Measurements from ENCODE around the gene HS6ST3. TPM values are rescaled to one million over a fixed set of nuclear protein-coding genes. Genes with fewer than 3 reads are reported as not detected.
"Not testable (repeated sequence)": the region's sequence is repeated elsewhere in the genome, so short reads cannot be mapped to it uniquely, and the experiment has no call there.

Gene HS6ST3
- polyA plus RNA-seq, 1 donor from 2014 or later: not detected

DNA sequence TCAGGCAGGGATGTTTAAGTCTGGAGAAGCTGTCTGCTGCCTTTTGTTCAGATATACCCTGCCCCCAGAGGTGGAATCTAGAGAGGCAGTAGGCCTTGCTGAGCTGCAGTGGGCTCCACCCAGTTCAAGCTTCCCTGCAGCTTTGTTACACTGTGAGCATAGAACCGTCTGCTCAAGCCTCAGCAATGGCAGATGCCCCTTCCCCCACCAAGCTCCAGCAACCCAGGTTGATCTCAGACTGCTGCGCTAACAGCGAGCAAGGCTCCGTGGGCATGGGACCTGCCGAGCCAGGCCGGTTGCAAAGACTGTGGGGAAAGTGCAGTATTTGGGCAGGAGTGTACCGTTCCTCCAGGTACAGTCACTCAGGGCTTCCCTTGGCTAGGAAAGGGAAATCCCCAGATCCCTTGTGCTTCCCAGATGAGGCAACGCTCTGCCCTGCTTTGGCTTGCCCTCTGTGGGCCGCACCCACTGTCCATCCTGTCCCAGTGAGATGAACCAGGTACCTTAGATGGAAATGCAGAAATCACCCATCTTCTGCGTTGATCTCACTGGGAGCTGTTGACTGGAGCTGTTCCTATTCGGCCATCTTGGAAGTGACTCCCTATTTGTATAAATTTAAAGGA is 434.6 kb downstream of the HS6ST3 start:
- H3K36me3 Mint-ChIP-seq, H3K4me3 Mint-ChIP-seq, H3K27ac Mint-ChIP-seq, H3K4me1 Mint-ChIP-seq, H3K9me3 Mint-ChIP-seq, H3K27me3 Mint-ChIP-seq: not testable (repeated sequence)

DNA sequence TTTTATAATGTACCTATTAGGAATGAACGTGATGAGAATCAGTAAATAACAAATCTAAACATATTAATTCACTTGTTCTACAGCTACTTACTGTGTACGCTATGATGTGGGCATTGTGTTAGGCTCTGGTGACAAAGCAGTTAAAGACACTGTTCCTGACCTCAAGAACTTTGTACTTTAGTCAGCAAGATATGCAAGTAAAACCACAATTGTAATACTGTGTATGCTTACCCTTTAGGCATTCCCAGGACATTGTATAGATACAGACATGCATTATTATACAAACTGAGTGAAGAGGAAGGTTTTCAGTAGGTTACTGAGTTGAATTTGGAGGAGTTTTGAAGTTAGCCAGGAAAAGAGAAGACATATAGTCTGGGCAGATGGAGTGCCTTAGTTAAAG is 435.8 kb downstream of the HS6ST3 start:
- Mint-ChIP-seq H3K9me3 (no peaks in the 10 kb centered on the region), H3K27ac (no peak overlapping the region), H3K4me1 (no peaks in the 10 kb centered on the region), H3K36me3 (no peaks in the 10 kb centered on the region), H3K27me3 (no peaks in the 10 kb centered on the region), H3K4me3 (no peak overlapping the region)

DNA sequence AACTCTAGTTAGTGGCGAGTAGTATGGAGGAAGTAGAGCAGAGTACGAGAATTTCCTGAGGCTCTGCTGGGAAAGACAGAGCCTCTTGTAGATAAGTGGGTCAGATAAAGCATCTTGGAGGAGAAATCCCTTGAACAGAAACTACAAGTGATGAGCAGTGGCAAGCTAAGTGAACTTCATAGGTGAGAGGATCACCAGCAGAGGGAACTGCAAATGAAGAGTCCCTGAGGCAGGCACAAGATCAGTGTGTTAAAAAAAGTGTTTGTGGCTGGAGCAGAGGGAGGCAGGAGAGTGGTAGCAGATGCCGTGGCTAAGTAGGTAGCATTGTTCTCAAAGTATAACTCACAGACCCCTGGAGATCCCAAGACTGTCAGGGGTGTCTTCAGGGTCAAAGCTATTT is 437.6 kb downstream of the HS6ST3 start:
- no peaks in the 10 kb centered on the region for H3K36me3 Mint-ChIP-seq
- H3K27me3 Mint-ChIP-seq: no peaks in the 10 kb centered on the region
- no peak overlapping the region for H3K4me3 Mint-ChIP-seq
- no peaks in the 10 kb centered on the region for H3K4me1 Mint-ChIP-seq
- H3K27ac Mint-ChIP-seq: peak overlapping the region in 1 of 3 donors; percentile 11
- H3K9me3 Mint-ChIP-seq: no peaks in the 10 kb centered on the region

DNA sequence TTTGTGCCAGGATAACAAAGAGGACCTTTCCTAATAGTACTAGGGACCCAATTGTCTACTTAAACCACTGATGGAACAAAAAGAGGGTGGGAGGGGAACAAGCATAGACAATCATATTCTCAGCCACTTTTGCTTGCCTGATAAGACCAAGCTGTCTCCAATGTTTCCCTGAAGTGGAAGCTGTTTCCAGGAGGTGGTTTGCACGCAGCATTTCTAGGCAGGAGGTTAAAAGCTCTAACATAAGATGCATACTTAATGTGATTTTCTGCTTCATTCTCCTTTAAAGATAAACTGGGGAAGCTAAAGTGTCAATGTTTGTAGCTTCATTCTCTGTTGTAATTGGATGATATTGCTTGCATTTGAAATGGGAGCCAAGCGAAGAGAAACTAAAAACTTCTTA is 442.9 kb downstream of the HS6ST3 start:
- Mint-ChIP-seq H3K36me3 (no peaks in the 10 kb centered on the region), H3K4me3 (no peak overlapping the region), H3K9me3 (peaks cover 0 to 4% (median 2%) of the 10 kb centered on the region in 3 donors)

DNA sequence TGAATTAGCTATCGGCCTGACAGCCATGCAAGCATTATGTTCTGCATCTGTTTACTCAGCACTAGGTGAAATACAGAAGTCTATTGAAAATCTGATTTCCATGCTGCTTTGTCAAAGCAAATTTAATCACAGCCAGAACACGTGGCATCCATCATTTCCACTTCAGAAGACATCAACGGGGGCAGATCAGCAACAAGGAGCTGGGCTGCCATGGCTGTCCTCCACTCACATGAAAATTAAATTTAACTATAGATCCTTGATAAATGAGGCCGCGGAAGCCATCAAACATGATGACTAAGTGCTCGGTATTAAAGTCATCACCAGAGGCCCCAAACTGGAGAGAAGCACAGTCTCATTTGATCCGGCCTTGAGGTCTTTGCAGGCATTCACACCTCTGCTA is 443.5 kb downstream of the HS6ST3 start:
- H3K4me1 Mint-ChIP-seq: no peaks in the 10 kb centered on the region

More for the DNA sequence above, 442.9 kb downstream of the HS6ST3 start:
- Mint-ChIP-seq H3K4me1 (no peaks in the 10 kb centered on the region), H3K27ac (no peak overlapping the region), H3K27me3 (no peaks in the 10 kb centered on the region)

DNA sequence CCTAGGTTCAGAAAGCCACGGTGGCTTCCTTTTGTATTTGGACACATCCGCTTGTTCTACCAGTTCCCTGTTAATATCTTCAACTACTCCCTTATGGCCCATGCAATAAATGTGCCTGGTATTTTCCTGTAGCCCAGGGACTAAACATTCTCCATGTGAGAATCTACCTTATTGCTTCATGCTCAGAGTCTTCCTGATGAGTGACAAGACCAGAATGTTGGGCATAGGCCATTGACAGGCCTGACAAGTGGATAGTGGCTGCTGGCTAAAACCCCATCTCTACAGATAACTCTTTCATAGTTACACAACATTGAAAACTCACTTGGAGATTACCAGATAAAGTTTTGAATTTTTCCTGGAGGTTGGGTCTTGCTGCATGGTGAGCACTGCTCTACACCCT is 449.9 kb downstream of the HS6ST3 start:
- Mint-ChIP-seq H3K36me3 (no peaks in the 10 kb centered on the region), H3K9me3 (peaks cover 0 to 2% (median 0%) of the 10 kb centered on the region in 3 donors), H3K27ac (no peak overlapping the region), H3K4me3 (no peak overlapping the region), H3K27me3 (no peaks in the 10 kb centered on the region), H3K4me1 (no peaks in the 10 kb centered on the region)

More for the DNA sequence above, 443.5 kb downstream of the HS6ST3 start:
- peaks cover 0 to 4% (median 2%) of the 10 kb centered on the region in 3 donors for H3K9me3 Mint-ChIP-seq
- no peak overlapping the region for H3K4me3 Mint-ChIP-seq
- no peaks in the 10 kb centered on the region for H3K27me3 Mint-ChIP-seq
- no peaks in the 10 kb centered on the region for H3K36me3 Mint-ChIP-seq
- no peak overlapping the region for H3K27ac Mint-ChIP-seq

DNA sequence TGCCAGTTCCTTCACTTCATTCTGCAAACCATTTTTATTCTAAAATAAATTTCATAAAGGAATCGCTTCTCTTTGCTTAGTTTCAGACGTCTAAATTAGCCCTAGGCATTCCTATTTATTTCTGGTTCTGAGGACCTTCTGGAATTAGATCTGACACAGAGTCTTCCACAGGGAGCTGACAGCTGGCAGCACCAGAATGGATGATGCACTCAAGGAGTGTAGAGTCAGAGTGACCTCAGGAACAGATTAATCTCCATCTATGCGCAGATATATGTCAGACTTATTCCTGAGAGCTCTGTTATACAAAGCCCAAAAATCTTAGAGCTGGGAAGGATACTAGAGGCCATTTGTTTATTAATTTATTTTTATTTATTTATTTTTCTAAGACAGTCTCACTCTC is 450.8 kb downstream of the HS6ST3 start:
- H3K27ac Mint-ChIP-seq: no peak overlapping the region
- no peak overlapping the region for H3K4me3 Mint-ChIP-seq
- H3K27me3 Mint-ChIP-seq: no peaks in the 10 kb centered on the region
- no peaks in the 10 kb centered on the region for H3K4me1 Mint-ChIP-seq
- H3K9me3 Mint-ChIP-seq: peaks cover 0 to 2% (median 0%) of the 10 kb centered on the region in 3 donors
- no peaks in the 10 kb centered on the region for H3K36me3 Mint-ChIP-seq

DNA sequence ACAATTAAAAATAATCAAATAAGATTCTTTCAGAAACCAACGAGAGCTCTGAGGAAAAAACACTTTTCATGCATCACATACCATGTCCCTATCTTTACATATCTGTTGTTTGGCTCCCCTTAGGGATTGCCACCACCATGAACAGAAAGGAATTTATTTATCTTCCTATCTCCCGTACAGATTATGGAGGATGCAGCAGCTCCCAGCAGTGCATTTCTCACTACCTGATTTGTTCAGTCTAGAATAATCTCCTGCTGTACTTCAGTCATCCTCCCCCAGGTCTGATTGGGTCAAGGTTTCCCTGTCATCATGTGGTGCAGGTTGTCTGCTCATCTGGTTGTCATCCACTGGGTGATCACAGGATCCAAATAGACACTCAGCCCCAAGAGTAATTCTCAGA is 453.1 kb downstream of the HS6ST3 start:
- Mint-ChIP-seq H3K36me3 (no peaks in the 10 kb centered on the region), H3K4me3 (no peak overlapping the region), H3K27me3 (no peaks in the 10 kb centered on the region), H3K4me1 (no peaks in the 10 kb centered on the region), H3K9me3 (peaks cover 0 to 1% (median 0%) of the 10 kb centered on the region in 3 donors), H3K27ac (no peak overlapping the region)

DNA sequence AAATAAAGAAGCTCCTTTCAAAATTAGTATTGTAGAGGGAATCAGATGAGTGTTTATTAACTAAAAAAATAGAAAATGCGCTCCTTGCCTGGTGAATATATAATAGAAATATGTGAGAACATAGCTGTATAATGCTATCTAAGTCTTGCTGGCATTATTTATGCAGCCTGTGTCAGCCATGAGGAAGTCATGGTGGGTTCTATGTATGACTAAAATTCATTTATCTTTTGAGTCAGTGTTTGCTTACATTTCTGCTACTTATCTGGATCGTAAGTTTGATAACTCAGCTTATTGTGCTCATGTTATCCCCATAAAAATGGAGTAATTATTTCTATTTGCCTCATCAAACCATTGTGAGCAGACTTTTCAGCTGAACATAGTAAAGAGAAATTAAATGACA is 455.1 kb downstream of the HS6ST3 start:
- no peak overlapping the region for H3K27ac Mint-ChIP-seq
- H3K4me3 Mint-ChIP-seq: no peak overlapping the region
- peaks cover 1 to 5% (median 4%) of the 10 kb centered on the region in 3 donors for H3K9me3 Mint-ChIP-seq
- H3K36me3 Mint-ChIP-seq: no peaks in the 10 kb centered on the region
- peaks cover 0 to 2% (median 0%) of the 10 kb centered on the region in 3 donors for H3K4me1 Mint-ChIP-seq
- no peaks in the 10 kb centered on the region for H3K27me3 Mint-ChIP-seq

DNA sequence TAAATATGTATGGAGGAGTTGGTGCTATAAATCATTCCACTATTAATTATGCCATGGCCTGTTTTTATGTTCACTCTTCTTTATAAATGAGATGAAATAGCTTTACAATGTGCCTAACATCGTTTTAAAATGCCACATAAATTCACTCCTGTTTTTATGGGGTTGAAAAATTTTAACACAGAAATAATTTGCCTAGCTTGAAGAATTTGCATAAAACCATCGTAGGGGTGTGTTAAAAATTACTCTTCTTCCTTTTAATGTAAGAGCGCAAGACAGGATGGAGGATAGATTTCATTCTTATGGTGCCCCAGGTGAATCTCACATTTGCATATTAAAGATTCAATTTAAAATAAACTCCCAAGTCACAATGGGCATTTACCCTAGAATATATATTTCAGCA is 456.6 kb downstream of the HS6ST3 start:
- Mint-ChIP-seq H3K4me1 (peaks cover 0 to 2% (median 0%) of the 10 kb centered on the region in 3 donors), H3K9me3 (peaks cover 1 to 5% (median 4%) of the 10 kb centered on the region in 3 donors), H3K27me3 (no peaks in the 10 kb centered on the region), H3K36me3 (no peaks in the 10 kb centered on the region), H3K27ac (no peak overlapping the region), H3K4me3 (no peak overlapping the region)

DNA sequence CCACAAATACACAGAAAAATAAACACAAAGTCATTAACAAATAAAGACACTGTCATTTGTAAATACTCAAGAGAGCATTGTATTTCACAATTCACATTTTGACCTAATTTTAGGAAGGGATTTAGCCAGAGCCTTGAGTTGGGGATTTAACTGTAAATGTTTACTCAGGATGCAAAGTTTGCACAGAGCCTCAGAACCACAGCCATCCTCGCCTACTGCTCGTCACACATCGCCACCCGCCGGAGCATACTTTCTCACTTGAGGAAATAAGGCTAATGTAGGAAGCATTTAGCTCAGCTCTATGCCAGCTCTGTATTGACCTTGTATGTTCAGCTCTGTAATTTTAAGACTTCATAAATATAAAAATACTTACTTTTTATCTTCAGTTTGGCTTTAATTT is 461.6 kb downstream of the HS6ST3 start:
- Mint-ChIP-seq H3K27ac (no peak overlapping the region), H3K9me3 (peaks cover 0 to 5% (median 4%) of the 10 kb centered on the region in 3 donors), H3K36me3 (no peaks in the 10 kb centered on the region), H3K4me3 (no peak overlapping the region), H3K4me1 (peaks cover 0 to 2% (median 0%) of the 10 kb centered on the region in 3 donors), H3K27me3 (no peaks in the 10 kb centered on the region)

DNA sequence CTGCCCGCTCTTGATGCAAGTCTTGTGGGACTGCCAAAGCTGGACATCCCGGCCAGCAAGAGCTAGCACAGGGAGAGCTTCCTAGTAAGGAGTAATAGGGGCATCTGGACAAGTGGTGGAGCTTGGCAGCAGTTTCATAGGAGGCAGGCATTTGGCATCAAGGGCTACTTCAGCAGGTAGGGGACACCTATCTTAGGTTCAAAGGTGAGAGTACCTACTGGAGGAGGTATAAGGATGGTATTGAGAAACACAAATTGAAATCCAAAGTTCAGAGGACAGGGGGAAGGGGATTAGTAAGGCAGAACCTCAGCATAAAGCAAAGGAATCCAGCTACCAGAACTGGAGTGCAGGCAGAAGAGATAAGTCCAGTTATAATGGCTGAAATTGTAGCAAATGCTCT is 462.7 kb downstream of the HS6ST3 start:
- peaks cover 0 to 5% (median 4%) of the 10 kb centered on the region in 3 donors for H3K9me3 Mint-ChIP-seq
- H3K4me1 Mint-ChIP-seq: peaks cover 0 to 2% (median 0%) of the 10 kb centered on the region in 3 donors
- H3K36me3 Mint-ChIP-seq: no peaks in the 10 kb centered on the region
- no peak overlapping the region for H3K27ac Mint-ChIP-seq
- H3K27me3 Mint-ChIP-seq: no peaks in the 10 kb centered on the region
- no peak overlapping the region for H3K4me3 Mint-ChIP-seq

DNA sequence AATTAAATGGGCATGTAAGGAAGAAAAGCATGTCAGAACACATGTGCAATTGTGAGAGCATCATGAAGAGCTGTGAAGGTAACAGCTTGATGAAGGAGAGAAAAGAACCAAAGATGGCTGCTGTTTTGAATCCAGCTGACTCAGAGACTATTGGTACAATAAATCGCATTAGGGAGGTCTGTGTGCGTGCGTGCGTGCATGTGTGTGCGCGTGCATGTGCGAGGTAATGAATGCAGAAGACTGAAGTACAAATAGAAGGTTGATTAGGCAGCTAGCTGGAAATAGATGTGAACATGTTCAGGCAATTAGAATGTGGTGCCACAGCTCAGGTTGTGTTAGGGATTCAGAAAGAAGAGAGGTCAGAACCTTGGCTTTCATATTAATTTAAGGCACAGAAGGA is 463.9 kb downstream of the HS6ST3 start:
- no peaks in the 10 kb centered on the region for H3K27me3 Mint-ChIP-seq
- H3K4me1 Mint-ChIP-seq: no peaks in the 10 kb centered on the region
- H3K27ac Mint-ChIP-seq: no peak overlapping the region
- H3K36me3 Mint-ChIP-seq: no peaks in the 10 kb centered on the region
- H3K9me3 Mint-ChIP-seq: peaks cover 0 to 4% (median 0%) of the 10 kb centered on the region in 3 donors
- H3K4me3 Mint-ChIP-seq: no peak overlapping the region

DNA sequence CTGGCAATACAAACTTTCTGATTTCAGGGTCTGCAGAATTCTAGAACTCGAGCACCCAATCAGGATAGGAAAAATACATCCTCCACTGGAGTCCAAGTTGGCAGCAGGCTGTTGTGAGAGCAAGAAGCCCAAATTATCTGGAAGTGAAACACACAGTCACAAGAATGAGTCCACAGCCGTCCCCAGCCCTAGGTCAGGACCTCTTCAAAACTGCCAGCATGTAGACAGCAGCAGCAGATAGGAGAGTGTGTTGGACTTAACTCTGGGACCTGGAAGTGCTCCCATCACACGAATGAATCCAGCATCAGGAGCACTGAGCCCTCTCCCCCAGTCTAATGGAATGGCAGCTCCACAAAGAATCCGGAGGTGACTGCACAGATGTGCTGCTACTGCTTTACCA is 483.7 kb downstream of the HS6ST3 start:
- Mint-ChIP-seq H3K36me3 (no peaks in the 10 kb centered on the region), H3K9me3 (peaks cover 0 to 7% (median 0%) of the 10 kb centered on the region in 3 donors), H3K27me3 (no peaks in the 10 kb centered on the region), H3K4me3 (no peak overlapping the region), H3K27ac (no peak overlapping the region), H3K4me1 (no peaks in the 10 kb centered on the region)

DNA sequence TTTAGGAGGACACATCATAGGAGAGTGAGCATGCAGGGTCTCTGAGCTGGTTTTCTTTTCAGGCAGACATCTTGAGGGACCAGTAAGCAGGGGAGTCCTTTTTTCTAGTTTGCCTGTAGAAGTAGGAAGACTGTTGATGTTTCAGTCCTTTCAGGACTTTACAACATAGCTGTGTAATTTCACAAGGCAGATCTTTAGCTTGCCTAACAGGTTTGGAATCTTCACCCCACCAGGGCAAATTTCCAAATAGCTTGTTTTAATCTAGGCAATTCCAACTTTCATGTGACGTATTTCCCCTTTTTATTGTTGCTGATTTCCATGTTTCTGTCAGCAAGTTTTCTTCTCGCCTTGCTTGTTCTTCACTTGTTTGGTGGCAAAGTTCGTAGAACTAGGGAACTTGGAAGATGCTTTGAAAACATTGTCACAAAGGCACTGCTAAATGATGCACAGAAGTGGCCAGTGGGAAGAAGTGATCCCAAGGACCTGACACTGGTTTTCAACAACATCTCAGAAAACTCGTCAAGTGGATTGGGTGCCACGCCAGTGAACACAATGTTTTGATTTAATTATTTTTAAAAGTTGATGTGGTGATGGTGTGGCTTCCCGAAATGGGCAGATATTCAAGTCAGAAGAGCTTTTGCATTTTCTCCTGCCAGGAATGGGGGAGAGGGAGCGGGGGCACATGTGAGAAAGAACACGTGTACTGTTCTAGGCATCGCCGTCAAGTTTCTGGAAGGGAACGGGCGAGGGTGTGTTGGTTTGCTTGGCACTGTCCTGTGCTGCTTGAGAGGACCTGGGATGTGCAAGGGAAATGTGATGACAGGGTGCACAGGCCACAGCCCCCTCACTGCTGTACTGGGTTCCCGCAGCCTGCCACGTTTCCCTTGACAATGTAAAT is 485.8 kb downstream of the HS6ST3 start:
- Mint-ChIP-seq H3K27ac (no peak overlapping the region), H3K36me3 (no peaks in the 10 kb centered on the region), H3K4me1 (no peaks in the 10 kb centered on the region), H3K9me3 (peaks cover 0 to 6% (median 0%) of the 10 kb centered on the region in 3 donors), H3K27me3 (no peaks in the 10 kb centered on the region), H3K4me3 (no peak overlapping the region)

Measured in IgD-negative memory B cell (primary cell).